CD4-positive, alpha-beta T cell (primary cell): ENCODE results near the gene USB1. TPM values are rescaled to one million over a fixed set of nuclear protein-coding genes. Genes with fewer than 3 reads are reported as not detected.

Experiments
- ATAC-seq: fragments of 200-7000 bp; cut with Tn5 transposase; one replicate; pipeline ENCODE4 v1.10.0; 2022; ENCODE audit warnings: mild to moderate bottlenecking; ENCODE audit not compliant: poor library complexity
- CTCF ChIA-PET: fragments of 350-600 bp; sonication (Branson Sonifier 250); formaldehyde crosslinking; loops from one replicate; lab custom pipeline; 2021; ENCODE audit warnings: antibody characterized with exemption, inconsistent platforms; lab: Charles Lee
- POLR2A ChIA-PET: fragments of 350-600 bp; sonication (Branson Sonifier 250); formaldehyde crosslinking; loops from one replicate; lab custom pipeline; 2021; ENCODE audit warnings: antibody characterized with exemption, inconsistent platforms; lab: Charles Lee
- DNase-seq, 14 experiments: peaks; one replicate each; pipeline ENCODE4 v3.0.0-alpha.2; 2013 to 2020; ENCODE audit warnings: mixed read lengths in 2 of 14
- H3K27ac ChIP-seq, 2 donors: one replicate each; pipeline versions ENCODE4 v1.5.1 to v1.7.0; 2013; ENCODE audit warnings: low read length in 2 of 2, low read depth in 1 of 2, mild to moderate bottlenecking in 1 of 2
- H3K27me3 ChIP-seq, 2 experiments: 1 replicate in 1 of 2; 2 replicates in 1 of 2; pipeline versions ENCODE4 v1.6.1 to v1.7.0; 2013; ENCODE audit warnings: low read length in 2 of 2, control low read depth in 1 of 2, mild to moderate bottlenecking in 1 of 2, moderate library complexity in 1 of 2; ENCODE audit not compliant: insufficient read depth in 2 of 2, control insufficient read depth in 1 of 2
- H3K36me3 ChIP-seq: one replicate; pipeline ENCODE4 v1.6.1; 2013; ENCODE audit warnings: low read length, control low read depth; ENCODE audit not compliant: insufficient read depth
- H3K4me1 ChIP-seq: one replicate; pipeline ENCODE4 v1.6.1; 2013; ENCODE audit warnings: low read length, control low read depth; ENCODE audit not compliant: insufficient read depth
- H3K4me3 ChIP-seq: one replicate; pipeline ENCODE4 v1.5.1; 2013; ENCODE audit warnings: mild to moderate bottlenecking, low read length, moderate library complexity
- H3K9me3 ChIP-seq, 2 experiments: 1 replicate in 1 of 2; 2 replicates in 1 of 2; pipeline versions ENCODE4 v1.6.1 to v1.7.0; 2013; ENCODE audit warnings: low read length in 2 of 2, mild to moderate bottlenecking in 2 of 2, control low read depth in 1 of 2, moderate library complexity in 1 of 2; ENCODE audit not compliant: control insufficient read depth in 1 of 2, insufficient read depth in 1 of 2
- H3K27ac Mint-ChIP-seq: one replicate; pipeline ENCODE4 v1.8.0; 2020; ENCODE audit warnings: mixed read lengths
- H3K27me3 Mint-ChIP-seq: one replicate; pipeline ENCODE4 v1.8.0; 2021; ENCODE audit warnings: mixed read lengths
- H3K36me3 Mint-ChIP-seq: one replicate; pipeline ENCODE4 v1.8.0; 2021; ENCODE audit warnings: low read depth, mixed read lengths
- H3K4me1 Mint-ChIP-seq: one replicate; pipeline ENCODE4 v1.8.0; 2021; ENCODE audit warnings: low read depth, mixed read lengths
- H3K4me3 Mint-ChIP-seq: one replicate; pipeline ENCODE4 v1.8.0; 2020; ENCODE audit warnings: mild to moderate bottlenecking, mixed read lengths
- H3K9me3 Mint-ChIP-seq: one replicate; pipeline ENCODE4 v1.8.0; 2020; ENCODE audit warnings: mixed read lengths
- intact Hi-C, 2 experiments: fragments of 100-400 bp; cut with DNase I in 1 of 2; cut with micrococcal nuclease in 1 of 2; formaldehyde crosslinking; loops; one replicate each; pipeline versions ENCODE4 v1.15.1 to v1.9.0; 2023 to 2025; cut with DNase I, micrococcal nuclease
- total RNA-seq, 174 experiments: library from RNA in 2 of 174; stranded (reverse) in 2 of 174; gene quantifications; one replicate each; pipeline ENCODE4 v1.2.3 and lab custom pipeline; 2021 to 2026
- TF ChIP-seq, protein P1 (sequence below): fragments of 200-600 bp; IDR thresholded peaks from one replicate; pipeline ENCODE4 v1.8.0; 2022; ENCODE audit warnings: antibody characterized with exemption, mild to moderate bottlenecking

The USB1 gene
- total RNA-seq, 2 experiments from 2014 or later: 22.4 to 25.7 TPM

DNA sequence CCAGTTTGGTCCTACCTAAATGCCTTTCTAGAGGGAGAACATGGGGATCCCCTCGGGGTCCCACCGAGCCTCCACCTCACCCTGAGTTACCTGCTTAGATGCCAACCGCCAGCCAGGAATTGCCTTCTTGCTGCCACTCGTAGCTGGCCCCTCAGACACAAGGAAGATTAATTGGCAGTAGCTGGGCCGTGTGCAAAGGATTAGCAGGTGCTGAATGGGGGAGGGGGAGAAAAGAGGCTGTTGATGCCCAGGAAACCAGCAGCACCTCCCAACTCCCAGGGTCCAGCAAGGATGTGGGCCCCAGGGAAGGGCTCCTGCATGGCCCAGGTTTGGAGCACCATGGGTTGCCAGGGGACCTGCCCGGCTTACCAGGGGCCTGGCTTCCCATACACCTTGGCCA lies 30.2 kb upstream of the USB1 start, which contains the start of gene CNGB1:
Gene CNGB1 (minus strand): TSS at position 159 of the 400 bp plus-strand sequence. CDS start 3,842 bp downstream, outside the sequence.
- CTCF ChIA-PET: no interaction called here
- Histone ChIP-seq H3K36me3 (no peaks in the 10 kb centered on the region), H3K9me3 (no peaks in the 10 kb centered on the region), H3K27me3 (no peaks in the 10 kb centered on the region), H3K4me3 (no peak within 1 kb of the TSS), H3K27ac (no peak within 1 kb of the TSS), H3K4me1 (no peaks in the 10 kb centered on the region)
- peaks cover 4% of the 10 kb centered on the region for H3K27me3 Mint-ChIP-seq
- no peak for DNase-seq
- H3K36me3 Mint-ChIP-seq: no peaks in the 10 kb centered on the region
- intact Hi-C loops: no loop called here
- no peak for ATAC-seq
- no peaks in the 10 kb centered on the region for H3K9me3 Mint-ChIP-seq
- no peak within 1 kb of the TSS for H3K4me3 Mint-ChIP-seq
- POLR2A ChIA-PET: no interaction called here
- no peaks in the 10 kb centered on the region for H3K4me1 Mint-ChIP-seq
- TF ChIP-seq, protein P1, sequence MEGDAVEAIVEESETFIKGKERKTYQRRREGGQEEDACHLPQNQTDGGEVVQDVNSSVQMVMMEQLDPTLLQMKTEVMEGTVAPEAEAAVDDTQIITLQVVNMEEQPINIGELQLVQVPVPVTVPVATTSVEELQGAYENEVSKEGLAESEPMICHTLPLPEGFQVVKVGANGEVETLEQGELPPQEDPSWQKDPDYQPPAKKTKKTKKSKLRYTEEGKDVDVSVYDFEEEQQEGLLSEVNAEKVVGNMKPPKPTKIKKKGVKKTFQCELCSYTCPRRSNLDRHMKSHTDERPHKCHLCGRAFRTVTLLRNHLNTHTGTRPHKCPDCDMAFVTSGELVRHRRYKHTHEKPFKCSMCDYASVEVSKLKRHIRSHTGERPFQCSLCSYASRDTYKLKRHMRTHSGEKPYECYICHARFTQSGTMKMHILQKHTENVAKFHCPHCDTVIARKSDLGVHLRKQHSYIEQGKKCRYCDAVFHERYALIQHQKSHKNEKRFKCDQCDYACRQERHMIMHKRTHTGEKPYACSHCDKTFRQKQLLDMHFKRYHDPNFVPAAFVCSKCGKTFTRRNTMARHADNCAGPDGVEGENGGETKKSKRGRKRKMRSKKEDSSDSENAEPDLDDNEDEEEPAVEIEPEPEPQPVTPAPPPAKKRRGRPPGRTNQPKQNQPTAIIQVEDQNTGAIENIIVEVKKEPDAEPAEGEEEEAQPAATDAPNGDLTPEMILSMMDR: no peak
- no peak within 1 kb of the TSS for H3K27ac Mint-ChIP-seq

DNA sequence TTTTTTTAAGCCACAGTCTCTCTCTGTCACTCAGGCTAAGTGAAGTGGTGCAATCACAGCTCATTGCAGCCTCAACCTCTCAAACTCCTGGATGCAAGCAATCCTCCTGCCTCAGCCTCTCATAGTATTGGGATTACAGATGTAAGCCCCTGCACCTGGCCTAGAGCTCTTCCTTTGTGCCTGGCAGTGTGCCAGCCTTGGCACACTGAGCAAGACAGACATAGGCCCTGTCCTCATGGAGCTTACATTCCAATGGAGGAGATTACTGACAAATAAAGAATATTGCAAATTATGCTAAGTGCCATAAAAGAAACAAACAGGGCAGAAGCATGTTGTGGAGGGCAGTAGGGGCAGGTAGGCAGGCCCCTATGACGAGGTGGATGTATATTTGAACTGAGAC lies 29.4 kb upstream of the USB1 start:
- Histone ChIP-seq H3K27ac (no peak overlapping the region), H3K4me1 (no peaks in the 10 kb centered on the region), H3K36me3 (no peaks in the 10 kb centered on the region), H3K9me3 (no peaks in the 10 kb centered on the region), H3K27me3 (no peaks in the 10 kb centered on the region), H3K4me3 (no peak overlapping the region)
- intact Hi-C loops: no loop called here
- ChIA-PET POLR2A (no interaction called here), CTCF (interaction anchor here (0.8 kb wide), 1 partner anchor 177 kb away, joined by 3 read pairs; no protein-coding TSS in a partner anchor)
- Mint-ChIP-seq H3K4me3 (no peak overlapping the region), H3K4me1 (no peaks in the 10 kb centered on the region), H3K27ac (no peak overlapping the region), H3K27me3 (peaks cover 4% of the 10 kb centered on the region), H3K9me3 (no peaks in the 10 kb centered on the region), H3K36me3 (no peaks in the 10 kb centered on the region)
- no peak for ATAC-seq
- no peak for DNase-seq
- TF ChIP-seq, protein P1: no peak

DNA sequence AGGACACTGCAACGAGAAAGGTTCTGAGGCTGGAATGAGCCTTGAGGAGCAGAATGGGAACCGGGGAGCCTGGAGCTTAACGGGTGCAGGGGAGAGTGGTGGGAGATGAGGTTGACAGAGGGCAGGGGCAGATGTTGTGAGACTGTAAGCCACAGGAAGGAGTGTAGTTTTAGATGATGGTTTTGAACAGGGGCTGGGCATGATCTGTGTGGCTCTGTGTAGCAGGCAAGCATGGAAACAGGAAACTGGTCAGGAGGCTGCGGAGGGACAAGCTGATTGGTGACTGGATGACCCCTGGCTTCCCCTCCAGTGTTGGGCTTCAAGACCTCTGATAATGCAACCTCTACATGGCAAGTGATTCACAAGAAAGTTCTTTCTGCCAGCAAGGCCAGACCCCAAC lies 28.9 kb upstream of the USB1 start:
- Mint-ChIP-seq H3K27me3 (peaks cover 4% of the 10 kb centered on the region), H3K9me3 (no peaks in the 10 kb centered on the region), H3K36me3 (no peaks in the 10 kb centered on the region), H3K4me3 (no peak overlapping the region), H3K4me1 (no peaks in the 10 kb centered on the region), H3K27ac (no peak overlapping the region)
- ATAC-seq (no peak), DNase-seq (no peak)
- H3K4me1 ChIP-seq: no peaks in the 10 kb centered on the region
- H3K27ac ChIP-seq: no peak overlapping the region
- CTCF ChIA-PET: interaction anchor here (0.8 kb wide), 1 partner anchor 177 kb away, joined by 3 read pairs; no protein-coding TSS in a partner anchor
- H3K9me3 ChIP-seq: no peaks in the 10 kb centered on the region
- no peaks in the 10 kb centered on the region for H3K36me3 ChIP-seq
- H3K27me3 ChIP-seq: no peaks in the 10 kb centered on the region
- TF ChIP-seq, protein P1: no peak
- H3K4me3 ChIP-seq: no peak overlapping the region
- POLR2A ChIA-PET: no interaction called here
- intact Hi-C loops: no loop called here
